OCI-LY3 (cell line): ENCODE results near the gene KRT79.

Experiments used
- CTCF ChIP-seq: fragments of 200-600, 300-600 bp; sonication (generic); IDR thresholded peaks from 2 replicates; pipeline ENCODE4 v1.5.1; 2014; ENCODE audit warnings: antibody characterized with exemption, low read length, low read depth
- EZH2phosphoT487 ChIP-seq: fragments of 200-600 bp; shearing (Covaris generic); IDR thresholded peaks from 2 replicates; pipeline ENCODE4 v1.6.1; 2018; ENCODE audit warnings: antibody characterized with exemption, mixed run types, low read depth

GRCh38 chr12:52812749-52813148 lies 21.4 kb downstream of the KRT79 start:
- TF ChIP-seq CTCF (no peak), EZH2phosphoT487 (no peak)
